GM23248 (cell line): Measurements from ENCODE around the gene CCDC167.

ENCODE experiments used
- EZH2 ChIP-seq: fragments of 200-600 bp; sonication (generic); IDR thresholded peaks from 2 replicates; pipeline ENCODE4 v1.6.1; 2018; ENCODE audit warnings: antibody characterized with exemption, mild to moderate bottlenecking; ENCODE audit not compliant: insufficient read depth, poor library complexity, severe bottlenecking
- EZH2phosphoT487 ChIP-seq: fragments of 200-600 bp; sonication (generic); IDR thresholded peaks from 2 replicates; pipeline ENCODE4 v1.6.1; 2018; ENCODE audit warnings: antibody characterized with exemption, moderate library complexity, mild to moderate bottlenecking, low read depth; ENCODE audit not compliant: insufficient read depth

- TF ChIP-seq EZH2phosphoT487 (no peak), EZH2 (no peak)
Observed at GRCh38 chr6:37500294-37500608, 558 bp upstream of the CCDC167 start.
